HG03521 (cell line): ENCODE data around the gene NKAIN2.
"Not testable (repeated sequence)": the region's sequence is repeated elsewhere in the genome, so short reads cannot be mapped to it uniquely, and the experiment has no call there.

Experiments used
- ATAC-seq: cut with Tn5 transposase; IDR thresholded peaks from one replicate; pipeline ENCODE4 v1.9.1; 2021; ENCODE audit warnings: mild to moderate bottlenecking, moderate library complexity; ENCODE audit not compliant: unreplicated experiment

NKAIN2 gene

GRCh38 chr6:124737804-124738203, 934.1 kb downstream of the NKAIN2 start:
- ATAC-seq: not testable (repeated sequence)

- ATAC-seq: no peak
Observed at GRCh38 chr6:124738482-124738881, 934.8 kb downstream of the NKAIN2 start.

- no peak for ATAC-seq
Observed at GRCh38 chr6:124741341-124741740, 937.7 kb downstream of the NKAIN2 start.

GRCh38 chr6:124742971-124743370, 939.3 kb downstream of the NKAIN2 start:
- ATAC-seq: no peak

GRCh38 chr6:124743420-124743819, 939.8 kb downstream of the NKAIN2 start:
- ATAC-seq: no peak

GRCh38 chr6:124747349-124747748, 943.7 kb downstream of the NKAIN2 start:
- no peak for ATAC-seq

- ATAC-seq: no peak
Observed at GRCh38 chr6:124748778-124749177, 945.1 kb downstream of the NKAIN2 start.

GRCh38 chr6:124753001-124753400, 949.3 kb downstream of the NKAIN2 start:
- no peak for ATAC-seq

GRCh38 chr6:124753562-124754105, 950.0 kb downstream of the NKAIN2 start:
- no peak for ATAC-seq

- no peak for ATAC-seq
Observed at GRCh38 chr6:124755321-124755720, 951.7 kb downstream of the NKAIN2 start.

- ATAC-seq: no peak
Observed at GRCh38 chr6:124757560-124757959, 953.9 kb downstream of the NKAIN2 start.

GRCh38 chr6:124758663-124759062, 955.0 kb downstream of the NKAIN2 start:
- no peak for ATAC-seq

- ATAC-seq: no peak
Observed at GRCh38 chr6:124765280-124765679, 961.6 kb downstream of the NKAIN2 start.

GRCh38 chr6:124768224-124768623, 964.6 kb downstream of the NKAIN2 start:
- no peak for ATAC-seq

GRCh38 chr6:124769811-124770544, 966.3 kb downstream of the NKAIN2 start:
- no peak for ATAC-seq

- ATAC-seq: no peak
Observed at GRCh38 chr6:124770784-124771183, 967.1 kb downstream of the NKAIN2 start.

GRCh38 chr6:124772733-124773319, 969.2 kb downstream of the NKAIN2 start:
- no peak for ATAC-seq

GRCh38 chr6:124775121-124775520, 971.5 kb downstream of the NKAIN2 start:
- ATAC-seq: no peak

GRCh38 chr6:124777863-124778262, 974.2 kb downstream of the NKAIN2 start:
- no peak for ATAC-seq

- ATAC-seq: no peak
Observed at GRCh38 chr6:124780623-124781022, 977.0 kb downstream of the NKAIN2 start.

- no peak for ATAC-seq
Observed at GRCh38 chr6:124783344-124783743, 979.7 kb downstream of the NKAIN2 start.

GRCh38 chr6:124791156-124791555, 987.5 kb downstream of the NKAIN2 start:
- ATAC-seq: no peak
